GM18511 (cell line): Measurements from ENCODE around the gene USF2.
"Not testable (repeated sequence)": the region's sequence is repeated elsewhere in the genome, so short reads cannot be mapped to it uniquely, and the experiment has no call there.

Source experiments
- ATAC-seq: cut with Tn5 transposase; IDR thresholded peaks from one replicate; pipeline ENCODE4 v1.9.1; 2021; ENCODE audit warnings: mild to moderate bottlenecking, moderate library complexity; ENCODE audit not compliant: unreplicated experiment

The USF2 gene, protein sequence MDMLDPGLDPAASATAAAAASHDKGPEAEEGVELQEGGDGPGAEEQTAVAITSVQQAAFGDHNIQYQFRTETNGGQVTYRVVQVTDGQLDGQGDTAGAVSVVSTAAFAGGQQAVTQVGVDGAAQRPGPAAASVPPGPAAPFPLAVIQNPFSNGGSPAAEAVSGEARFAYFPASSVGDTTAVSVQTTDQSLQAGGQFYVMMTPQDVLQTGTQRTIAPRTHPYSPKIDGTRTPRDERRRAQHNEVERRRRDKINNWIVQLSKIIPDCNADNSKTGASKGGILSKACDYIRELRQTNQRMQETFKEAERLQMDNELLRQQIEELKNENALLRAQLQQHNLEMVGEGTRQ

DNA sequence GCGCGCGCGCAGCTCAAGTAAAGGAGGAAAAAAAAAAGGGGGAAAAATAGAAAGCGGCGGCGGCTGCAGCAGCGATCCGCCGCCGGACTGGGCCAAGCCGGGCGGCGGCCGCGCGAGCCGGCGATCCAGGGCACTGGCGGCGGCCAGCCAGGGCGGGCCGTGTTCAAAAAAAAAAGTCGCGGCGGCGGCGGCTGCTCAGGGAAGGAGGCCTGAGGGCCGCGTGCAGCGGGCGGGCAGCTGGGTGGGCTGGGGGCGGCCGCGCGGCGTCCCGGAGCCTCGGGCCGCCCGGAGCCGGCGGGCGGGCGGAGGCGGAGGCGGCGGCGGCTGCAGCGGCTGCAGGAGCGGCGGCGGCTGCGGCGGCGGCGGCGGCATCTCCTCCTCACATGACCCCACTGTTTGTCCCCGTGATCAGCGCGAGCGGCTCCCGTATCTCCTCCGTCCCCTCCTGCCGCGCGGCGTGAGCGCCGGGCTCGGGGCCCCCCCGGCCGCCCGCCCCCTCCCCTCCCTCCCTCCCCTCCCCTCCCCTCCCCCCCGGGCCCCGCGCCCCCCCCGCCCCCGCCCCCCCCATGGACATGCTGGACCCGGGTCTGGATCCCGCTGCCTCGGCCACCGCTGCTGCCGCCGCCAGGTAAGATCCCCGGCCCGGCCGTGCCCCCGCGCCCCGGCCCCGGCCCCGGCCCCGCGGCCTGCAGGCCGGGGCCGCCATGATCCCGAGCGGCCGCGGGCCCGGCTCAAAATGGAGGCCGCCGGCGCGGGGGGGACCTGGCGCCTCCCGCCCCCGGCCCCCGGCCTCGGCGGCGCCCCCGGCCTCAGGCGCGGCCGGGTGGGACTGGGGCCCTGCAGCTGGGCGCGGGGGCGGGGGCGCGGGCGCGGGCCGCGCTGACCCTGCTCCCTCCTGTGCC lies at the start of gene USF2:
USF2 (plus strand) TSS at position 427 of the 902 bp plus-strand sequence; CDS start at position 567, 140 bp downstream.
- ATAC-seq = peak; percentile 21

DNA sequence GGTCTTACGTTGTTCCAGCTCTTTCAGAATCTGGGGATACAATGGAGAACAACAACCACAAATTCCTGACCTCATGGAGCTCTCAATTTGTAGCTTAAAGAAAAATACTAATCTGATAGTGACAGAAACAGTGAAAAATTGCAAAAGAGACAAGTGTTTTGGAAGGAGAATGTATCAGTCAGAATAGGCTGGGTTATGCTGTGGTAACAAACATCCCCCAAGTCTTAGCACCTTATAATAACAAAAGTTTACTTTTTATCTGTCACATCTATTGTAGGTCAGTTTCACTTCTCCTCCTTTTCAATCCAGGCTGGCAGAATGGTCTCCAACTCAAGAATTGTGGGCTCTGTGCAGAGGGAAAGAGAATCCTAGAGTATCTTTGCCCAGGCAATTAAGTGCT lies 49.8 kb upstream of the USF2 start:
- no peak for ATAC-seq

DNA sequence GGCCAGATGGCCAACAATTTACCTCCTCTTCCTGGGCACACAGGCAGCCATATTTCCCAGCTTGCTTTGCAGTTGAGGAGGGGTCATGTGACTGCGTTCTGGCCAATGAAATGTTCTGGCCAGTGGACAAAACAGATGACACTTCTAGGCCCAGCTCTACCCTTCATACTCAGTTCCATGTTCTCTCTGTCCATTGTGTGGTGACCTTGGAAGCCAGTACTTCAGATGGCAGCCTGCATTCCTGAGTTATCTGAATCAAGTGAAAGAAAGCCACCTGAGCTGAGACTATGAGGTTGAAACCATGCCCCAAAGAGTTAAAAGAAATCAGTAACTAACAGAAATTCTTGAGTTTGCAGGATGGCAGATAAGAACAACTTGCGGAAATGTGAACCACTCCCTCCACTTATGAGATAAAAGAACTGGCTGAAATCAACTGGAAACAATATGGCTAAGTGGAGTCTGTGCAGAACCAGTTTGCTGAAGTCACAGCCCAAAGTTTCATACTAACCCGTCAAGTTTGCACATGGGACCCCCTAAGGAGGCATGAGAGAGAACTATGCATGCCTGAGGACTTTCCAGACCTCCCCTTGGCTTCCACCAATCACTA lies 48.3 kb upstream of the USF2 start:
- no peak for ATAC-seq

DNA sequence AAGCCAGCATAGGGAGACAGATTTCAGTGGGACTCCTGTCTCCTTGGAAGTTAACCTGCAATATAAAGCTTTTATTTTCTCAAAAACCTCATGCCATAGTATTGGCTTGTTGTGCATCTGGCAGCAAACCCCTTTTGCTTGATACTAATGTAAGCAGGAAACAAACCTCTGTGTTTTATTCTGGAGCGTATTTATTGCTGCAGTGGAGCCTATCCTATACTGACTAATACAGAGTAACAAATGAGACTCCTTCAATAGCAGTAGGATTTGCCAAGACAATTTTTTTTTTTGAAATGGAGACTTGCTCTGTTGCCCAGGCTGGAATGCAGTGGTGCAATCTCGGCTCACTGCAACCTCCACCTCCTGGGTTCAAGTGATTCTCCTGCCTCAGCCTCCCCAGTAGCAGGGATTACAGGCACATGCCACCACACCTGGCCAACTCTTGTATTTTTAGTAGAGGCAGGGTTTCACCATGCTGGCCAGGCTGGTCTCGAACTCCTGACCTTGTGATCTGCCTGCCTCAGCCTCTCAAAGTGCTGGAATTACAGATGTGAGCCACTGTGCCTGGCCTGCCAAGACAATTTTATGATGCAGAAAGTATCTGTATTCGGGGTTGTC lies 47.7 kb upstream of the USF2 start:
- not testable (repeated sequence) for ATAC-seq

DNA sequence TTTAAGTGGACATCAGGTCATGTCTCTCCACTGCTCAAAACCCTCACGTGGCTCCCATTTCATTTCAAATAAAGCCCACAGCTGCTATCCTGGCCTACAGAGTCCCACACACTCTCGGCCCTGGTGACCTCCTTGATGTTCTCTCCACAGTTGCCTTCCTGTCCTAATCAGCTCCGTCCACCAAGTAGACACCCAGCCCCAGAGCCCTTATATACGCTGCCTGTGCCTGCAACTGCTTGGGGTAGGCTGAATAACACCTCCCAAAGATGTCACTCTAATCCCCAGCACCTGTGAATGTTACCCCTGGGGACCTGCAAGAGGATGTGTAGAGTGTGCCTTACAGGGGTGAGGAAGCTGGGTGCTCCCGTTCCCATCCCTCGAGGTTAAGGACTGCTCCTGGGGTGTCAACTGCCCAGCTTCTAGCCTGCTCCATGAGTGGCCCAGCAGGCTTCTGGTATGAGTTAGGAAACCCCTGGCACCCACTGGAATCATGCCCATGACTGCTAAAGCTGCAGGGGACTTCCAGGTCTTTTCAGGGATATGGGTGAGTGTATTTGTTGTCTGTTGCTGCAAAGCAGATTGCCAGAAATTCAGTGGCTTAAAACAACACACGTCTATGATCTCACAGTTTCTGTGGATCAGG lies 46.3 kb upstream of the USF2 start:
- no peak for ATAC-seq

DNA sequence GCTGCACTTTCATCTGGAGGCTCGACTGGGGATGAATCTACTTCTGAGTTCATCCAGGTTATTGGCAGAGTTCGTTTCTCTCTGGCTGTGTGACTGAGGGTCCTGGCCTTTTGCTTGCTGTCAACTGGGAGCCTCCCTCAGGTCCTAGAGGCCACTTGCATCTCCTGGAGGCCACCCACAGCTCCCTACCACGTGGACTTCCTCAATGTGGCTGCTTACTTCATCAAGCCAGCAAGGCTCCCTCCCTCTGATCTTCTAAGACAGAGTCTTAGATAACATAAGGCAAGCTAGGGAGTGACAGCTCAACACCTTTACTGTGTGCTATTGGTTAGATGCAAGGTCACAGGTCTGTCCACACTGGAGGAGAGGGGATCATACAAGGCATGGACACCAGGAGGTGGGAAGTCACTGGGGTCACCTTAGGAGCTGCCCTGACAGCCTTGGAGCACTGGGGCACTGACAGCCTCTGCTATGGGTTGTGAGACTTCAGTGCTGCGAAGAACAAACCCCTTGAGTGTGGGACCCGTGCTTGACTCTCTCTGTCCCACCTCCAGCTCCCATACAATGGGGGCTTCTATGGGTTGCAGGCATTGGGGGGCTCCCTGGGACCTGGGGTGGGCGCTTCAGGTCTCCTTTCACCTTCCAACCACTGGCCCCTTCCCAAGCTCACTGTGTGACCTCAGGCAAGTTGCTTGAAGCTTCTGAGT lies 45.5 kb upstream of the USF2 start:
- no peak for ATAC-seq

DNA sequence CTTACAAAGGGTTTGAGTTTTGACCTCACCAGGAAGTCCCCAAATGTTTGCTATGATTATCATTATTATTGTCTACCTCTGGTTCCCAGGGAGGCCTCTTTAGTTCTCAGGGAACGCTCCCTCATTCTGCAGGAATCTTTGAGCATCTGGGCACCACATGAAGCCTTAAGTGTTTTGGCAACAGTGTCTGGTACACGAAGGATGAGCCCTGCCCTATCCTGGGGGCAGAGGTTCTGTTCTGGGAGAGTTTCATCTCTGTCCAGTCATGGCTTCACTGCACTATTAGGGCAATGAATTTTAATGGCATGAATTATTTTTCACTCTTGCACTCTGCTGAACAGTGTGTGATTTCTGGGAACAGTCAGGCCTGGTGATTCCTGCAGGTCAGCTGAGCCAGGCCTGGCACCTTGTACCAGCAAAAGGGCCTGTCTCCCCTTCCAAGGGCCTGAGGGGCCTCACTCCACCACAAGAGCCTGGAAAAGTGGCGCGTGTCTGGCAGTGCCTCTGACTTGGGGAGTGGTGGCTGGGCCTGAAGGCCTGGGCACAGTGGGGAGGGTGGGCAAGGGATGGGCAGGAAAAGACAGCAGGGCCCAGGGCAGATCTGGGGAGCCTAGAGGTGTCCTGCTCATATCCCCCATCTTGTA lies 44.8 kb upstream of the USF2 start:
- ATAC-seq = no peak

DNA sequence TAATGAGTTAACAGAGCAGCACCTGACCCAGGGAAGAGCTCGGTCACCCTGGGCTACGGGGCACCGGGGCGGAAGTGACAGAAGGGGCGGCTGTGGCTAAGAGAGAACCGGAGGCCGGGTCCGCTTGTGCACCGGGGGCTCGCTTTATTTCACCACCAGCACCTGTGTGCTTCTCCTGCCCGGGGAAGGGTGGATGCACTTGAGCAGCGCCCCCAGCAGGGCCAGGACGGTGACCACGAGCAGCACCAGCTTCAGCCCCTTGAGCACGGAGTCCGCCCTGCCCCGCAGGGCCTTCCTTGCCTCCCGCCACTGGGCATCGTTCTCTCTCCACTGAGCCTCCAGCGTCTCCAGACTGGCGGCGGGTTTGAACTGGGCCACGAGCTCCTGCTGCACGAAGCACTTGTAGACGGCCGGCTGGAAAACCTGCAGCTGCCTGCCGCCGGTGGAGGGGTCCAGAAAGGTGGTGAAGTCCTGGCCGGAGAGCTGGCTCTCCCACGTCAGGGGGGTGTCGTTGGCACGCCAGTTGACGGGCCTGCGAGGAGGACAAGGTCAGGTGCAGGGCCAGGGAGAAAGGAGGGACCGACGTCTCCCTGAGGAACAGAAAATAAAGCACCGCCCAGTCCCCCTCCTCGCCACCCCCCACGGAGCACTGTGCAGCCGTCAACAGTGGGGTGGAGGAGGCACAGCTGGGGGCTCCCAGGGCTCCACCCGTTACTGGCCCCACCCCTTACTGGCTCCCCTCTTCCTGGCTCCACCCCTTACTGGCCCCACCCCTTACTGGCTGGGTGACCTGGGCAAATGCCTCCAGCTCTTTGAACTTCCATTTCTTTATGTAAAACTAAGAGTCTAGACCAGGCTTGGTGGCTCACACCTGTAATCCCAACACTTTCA lies 43.8 kb upstream of the USF2 start:
- no peak for ATAC-seq

DNA sequence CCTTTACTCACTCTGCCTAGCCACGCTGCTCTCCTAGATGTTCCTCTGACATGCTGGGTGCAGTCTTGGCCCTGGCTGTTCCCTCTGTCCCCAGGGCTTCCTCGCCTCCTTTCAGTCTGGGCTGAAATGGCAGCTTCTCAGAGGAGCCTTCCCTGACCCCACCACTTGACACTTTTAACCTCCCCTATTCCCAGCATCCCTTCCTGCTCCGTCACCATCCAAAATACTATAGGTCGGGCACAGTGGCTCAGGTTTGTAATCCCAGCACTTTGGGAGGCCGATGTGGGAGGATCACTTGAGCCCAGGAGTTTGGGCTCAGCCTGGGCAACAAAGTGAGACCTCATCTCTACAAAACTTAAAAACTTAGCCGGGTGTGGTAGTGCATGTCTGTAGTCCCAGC lies 42.8 kb upstream of the USF2 start:
- ATAC-seq = no peak

DNA sequence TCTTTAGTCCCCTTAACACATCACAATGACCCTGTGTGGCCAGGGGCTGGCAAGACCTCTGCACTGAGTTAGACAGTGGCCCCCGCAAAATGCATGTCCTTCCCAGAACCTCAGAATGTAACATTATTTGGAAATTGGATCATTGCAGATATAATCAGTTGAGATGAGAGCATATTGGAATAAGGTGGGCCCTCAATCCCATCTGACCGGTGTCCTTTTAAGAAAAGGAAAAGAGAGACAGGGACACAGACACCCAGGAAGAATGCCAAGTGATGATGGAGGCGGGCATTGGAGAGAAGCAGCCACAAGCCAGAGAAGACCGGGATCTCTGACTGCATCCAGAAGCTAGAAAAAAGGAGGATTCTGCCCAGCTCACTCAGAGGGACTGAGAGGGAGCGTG lies 42.0 kb upstream of the USF2 start:
- ATAC-seq = no peak

DNA sequence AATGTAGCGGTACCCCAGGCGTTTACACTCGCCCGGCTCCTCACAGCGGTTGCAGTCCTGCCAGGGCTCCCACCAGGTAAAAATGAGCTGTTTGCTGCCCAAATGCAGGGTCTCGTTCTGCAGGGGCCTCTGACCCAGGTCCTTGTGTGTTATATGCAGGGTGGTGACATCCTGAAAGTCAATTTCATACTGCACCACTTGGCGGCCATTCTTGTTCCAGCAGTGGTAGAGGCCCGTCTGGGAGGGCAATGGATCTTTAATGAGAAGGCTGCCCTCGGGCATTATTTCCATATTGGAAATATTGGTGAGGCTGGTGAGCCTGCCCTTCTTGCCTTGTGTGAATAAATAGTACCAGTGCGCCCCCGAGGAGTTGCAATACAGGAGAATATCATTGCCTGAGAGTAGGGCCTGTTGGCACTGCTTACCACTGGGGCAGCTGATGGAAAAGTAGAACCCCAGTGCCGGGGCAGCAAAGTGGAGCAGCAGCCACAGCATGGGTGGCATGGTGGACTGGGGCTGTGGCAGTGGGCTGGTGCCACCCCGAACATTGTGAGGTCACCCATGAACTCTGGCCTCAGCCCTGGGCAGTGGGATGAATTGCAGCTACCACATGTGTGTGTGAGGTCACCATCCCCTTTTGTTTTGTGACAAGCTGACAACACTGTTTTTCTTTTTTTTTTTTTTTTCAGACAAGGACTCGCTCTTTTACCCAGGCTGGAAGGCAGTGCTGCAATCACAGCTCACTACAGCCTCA lies 40.4 kb upstream of the USF2 start, which contains the start of gene FAM187B:
FAM187B (minus strand) TSS at position 563 of the 754 bp plus-strand sequence; CDS start at position 504, 59 bp downstream.
- ATAC-seq = no peak

DNA sequence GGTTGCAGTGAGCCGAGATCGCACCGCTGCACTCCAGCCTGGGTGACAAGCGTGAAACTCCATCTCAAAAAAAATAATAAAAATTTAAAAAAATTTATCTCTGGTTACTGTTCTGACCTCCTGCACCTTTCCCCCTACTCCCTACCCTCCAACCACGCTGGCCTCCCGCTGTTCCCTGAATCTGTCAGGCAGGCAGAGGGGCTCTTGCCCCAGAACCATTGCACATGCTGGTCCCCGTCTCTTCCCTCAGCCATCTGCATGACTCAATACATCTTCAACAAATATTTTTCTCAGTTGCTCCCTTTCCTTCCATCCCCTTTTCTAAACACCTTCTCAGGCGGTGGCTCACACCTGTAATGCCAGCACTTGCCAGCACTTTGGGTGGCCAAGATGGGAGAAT lies 39.2 kb upstream of the USF2 start:
- ATAC-seq = no peak

DNA sequence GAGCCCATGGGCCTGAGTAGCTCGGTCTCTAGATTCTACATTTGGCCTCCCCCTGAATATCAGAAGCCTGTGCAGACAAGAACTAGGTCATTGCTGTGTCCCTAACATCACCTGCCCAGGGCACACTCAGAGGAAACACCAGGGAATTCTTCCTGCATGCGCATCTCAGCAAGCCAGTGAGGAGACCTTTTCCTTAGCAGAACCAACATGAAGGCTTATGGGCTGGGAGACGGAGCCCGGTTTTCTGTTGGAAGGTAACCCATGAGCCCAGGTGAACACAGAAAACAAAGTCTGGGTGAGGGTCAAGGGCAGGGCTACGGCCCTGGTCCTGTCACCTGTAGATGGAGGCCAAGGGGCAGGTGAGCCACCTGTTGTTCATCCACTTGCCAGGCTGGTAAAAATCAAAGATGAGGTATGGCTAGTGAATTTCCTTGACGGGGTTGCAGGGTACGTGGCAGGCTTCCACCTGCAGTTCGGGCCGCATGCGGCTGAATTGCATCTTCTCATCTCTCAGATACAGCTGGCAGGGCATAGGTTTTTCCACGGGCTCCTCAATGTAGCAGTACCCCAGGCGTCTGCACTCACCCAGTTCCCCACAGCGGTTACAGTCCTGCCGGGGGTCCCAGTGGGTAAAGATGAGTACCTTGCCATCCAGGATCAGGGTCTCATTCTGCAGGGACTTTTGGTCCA lies 36.7 kb upstream of the USF2 start:
- no peak for ATAC-seq

DNA sequence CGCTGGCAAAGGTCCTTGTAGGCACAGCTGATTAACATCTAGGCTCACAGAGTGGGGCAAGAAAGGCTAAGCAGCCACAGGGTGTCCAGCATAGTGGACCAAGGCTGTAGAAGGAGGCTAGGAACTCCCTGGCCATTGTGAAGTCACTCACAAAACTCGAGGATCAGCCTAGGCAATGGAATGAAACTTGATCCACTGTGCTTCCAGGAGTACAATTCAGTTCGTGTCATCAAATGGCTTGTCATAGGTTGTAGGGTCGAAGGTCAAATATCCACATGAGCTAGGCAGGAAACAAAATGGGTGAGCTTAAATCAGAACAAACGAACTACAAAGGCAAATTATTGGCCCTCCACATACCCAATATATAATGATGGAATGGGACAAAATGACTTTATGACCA lies 35.9 kb upstream of the USF2 start:
- no peak for ATAC-seq

DNA sequence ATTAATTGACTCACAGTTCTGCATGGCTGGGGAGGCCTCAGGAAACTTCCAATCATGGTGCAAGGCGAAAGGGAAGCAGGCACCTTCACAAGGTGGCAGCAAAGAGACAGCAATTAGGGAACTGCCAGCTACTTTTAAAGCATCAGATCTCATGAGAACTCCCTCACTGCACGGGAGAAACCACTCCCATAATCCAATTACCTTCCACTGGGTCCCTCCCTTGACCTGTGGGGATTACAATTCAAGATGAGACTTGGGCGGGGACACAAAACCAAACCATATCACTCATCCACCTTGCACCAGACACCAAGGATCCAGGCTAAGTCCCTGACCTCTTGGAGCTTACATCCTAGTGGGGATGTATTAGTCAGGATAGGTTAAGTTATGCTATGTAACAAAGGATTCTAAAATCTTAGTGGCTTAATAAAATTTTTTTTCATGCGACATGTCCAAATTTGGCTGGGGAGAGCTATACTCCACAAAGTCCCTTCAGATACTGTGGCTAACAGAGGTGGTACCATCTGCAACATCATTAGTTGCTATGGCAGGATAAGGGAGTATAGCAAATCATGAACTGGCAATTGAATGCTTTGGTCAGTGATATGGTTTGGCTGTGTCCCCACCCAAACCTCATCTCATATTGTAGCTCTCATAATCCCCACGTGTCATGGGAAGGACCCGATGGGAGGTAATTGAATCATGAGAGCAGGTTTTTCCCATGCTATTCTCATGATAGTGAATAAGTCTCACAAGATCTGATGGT lies 31.9 kb upstream of the USF2 start:
- no peak for ATAC-seq

DNA sequence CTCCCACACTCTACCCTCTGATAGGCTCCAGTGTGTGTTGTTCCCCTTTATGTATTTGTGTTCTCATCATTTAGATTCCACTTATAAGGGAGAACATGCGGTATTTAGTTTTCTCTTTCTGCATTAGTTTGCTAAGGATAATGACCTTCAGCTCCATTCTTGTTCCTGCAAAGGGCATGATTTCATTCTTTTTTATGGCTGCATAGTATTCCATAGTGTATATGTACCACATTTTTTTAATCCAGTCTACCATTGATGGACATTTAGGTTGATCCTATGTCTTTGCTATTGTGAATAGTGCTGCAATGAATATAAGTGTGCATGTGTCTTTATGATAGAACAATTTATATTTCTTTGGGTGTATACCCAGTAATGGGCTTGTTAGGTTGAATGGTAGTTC lies 29.2 kb upstream of the USF2 start:
- ATAC-seq = not testable (repeated sequence)
